ENCODE results near the gene RAB5IF. TPM values are rescaled to one million over a fixed set of nuclear protein-coding genes. Genes with fewer than 3 reads are reported as not detected.

Gene RAB5IF
- total and polyA plus RNA-seq, 2 of the 13 experiments (the other 11 are each of a cell fraction or from before 2014, with no cell fraction given) = 261 to 305 TPM

DNA sequence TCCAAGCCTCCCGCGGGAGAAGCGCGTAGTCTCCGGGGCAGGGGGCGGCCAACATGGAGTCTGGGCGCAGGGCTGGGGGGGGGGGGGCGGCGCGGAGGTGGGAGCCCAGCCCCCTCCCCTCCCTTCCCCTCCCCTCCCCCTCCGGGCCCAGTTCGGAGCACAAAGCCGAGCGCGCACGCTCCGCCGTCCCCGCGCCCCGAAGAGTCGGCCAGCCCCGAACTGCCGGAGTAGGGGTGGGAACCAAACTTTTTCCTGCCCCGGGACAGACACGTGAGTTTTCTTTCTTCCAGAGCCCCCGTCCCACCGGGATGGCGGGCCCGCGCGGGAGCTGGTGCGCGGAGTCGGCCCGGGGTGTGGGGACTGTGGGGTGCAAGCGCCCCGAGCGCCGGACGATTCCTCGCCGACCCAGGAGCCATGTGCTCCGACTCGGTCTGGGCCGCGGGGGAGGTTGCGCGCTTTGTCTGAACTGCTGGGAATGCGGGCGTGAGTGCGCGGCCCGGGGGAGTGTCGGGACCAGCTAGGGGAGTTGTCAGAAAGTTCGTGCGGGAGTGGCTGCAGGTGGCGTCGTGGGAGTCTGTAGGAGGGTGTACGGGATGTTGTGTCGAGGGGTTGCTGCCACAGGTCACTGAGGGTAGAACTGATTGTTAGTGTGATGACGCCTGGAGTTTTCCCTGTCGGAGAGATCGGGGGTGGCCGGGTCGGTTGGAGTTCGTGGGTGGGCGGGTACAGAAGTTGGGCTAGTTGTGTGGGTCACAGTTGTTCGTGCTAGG is 31.0 kb upstream of the RAB5IF start (continued):
- TF ChIP-seq SIX1 (CRISPR knock-in tag; IDR thresholded peaks at IDR 0.05; ENCODE audit: borderline replicate concordance) (0 out of 2 replicates have a peak, but pooled peaks have one; percentile 25), ZNF597 (CRISPR knock-in tag; IDR thresholded peaks at IDR 0.05) (no peak), RNF2 (conservative IDR thresholded peaks at IDR 0.05; ENCODE audit: low read depth) (peak; percentile 90), ZNF781 (CRISPR knock-in tag; IDR thresholded peaks at IDR 0.05; ENCODE audit: borderline replicate concordance, not compliant biosample characterization) (peak; percentile 75), ZFX (CRISPR knock-in tag; IDR thresholded peaks at IDR 0.05; ENCODE audit: low read depth) (peak; percentile 76), HES4 (CRISPR knock-in tag; IDR thresholded peaks at IDR 0.05; ENCODE audit: borderline replicate concordance) (peak; percentile 73; the same call in 1 of the 2 replicates), BCL6 (CRISPR knock-in tag; IDR thresholded peaks at IDR 0.05) (peak; percentile 50; the same call in 1 of the 2 replicates), GABPB1 (CRISPR knock-in tag; IDR thresholded peaks at IDR 0.05) (peak; percentile 70; the same call in 1 of the 2 replicates), MAFF (IDR thresholded peaks at IDR 0.05; ENCODE audit: low read depth, low read length) (no peak), ZNF605 (CRISPR knock-in tag; IDR thresholded peaks at IDR 0.05) (peak; percentile 93), CBX2 (IDR thresholded peaks at IDR 0.05; ENCODE audit: low read depth, low read length) (no peak), CBX2 (CRISPR knock-in tag; IDR thresholded peaks at IDR 0.05; ENCODE audit: low read depth) (peak; percentile 33; the same call in 1 of the 2 replicates), SNRNP70 (IDR thresholded peaks at IDR 0.05; ENCODE audit: low read depth, low read length) (no peak), KMT2A (CRISPR knock-in tag; IDR thresholded peaks at IDR 0.05) (0 out of 2 replicates have a peak, but pooled peaks have one; percentile 29), IRX3 (CRISPR knock-in tag; IDR thresholded peaks at IDR 0.05; ENCODE audit: borderline replicate concordance, low read depth) (no peak), ZHX2 (IDR thresholded peaks at IDR 0.05; ENCODE audit: low read depth) (no peak), ZHX2 (CRISPR knock-in tag; IDR thresholded peaks at IDR 0.05; ENCODE audit: borderline replicate concordance) (peak; percentile 69; the same call in 1 of the 2 replicates)
- TF ChIP-seq, protein P1, sequence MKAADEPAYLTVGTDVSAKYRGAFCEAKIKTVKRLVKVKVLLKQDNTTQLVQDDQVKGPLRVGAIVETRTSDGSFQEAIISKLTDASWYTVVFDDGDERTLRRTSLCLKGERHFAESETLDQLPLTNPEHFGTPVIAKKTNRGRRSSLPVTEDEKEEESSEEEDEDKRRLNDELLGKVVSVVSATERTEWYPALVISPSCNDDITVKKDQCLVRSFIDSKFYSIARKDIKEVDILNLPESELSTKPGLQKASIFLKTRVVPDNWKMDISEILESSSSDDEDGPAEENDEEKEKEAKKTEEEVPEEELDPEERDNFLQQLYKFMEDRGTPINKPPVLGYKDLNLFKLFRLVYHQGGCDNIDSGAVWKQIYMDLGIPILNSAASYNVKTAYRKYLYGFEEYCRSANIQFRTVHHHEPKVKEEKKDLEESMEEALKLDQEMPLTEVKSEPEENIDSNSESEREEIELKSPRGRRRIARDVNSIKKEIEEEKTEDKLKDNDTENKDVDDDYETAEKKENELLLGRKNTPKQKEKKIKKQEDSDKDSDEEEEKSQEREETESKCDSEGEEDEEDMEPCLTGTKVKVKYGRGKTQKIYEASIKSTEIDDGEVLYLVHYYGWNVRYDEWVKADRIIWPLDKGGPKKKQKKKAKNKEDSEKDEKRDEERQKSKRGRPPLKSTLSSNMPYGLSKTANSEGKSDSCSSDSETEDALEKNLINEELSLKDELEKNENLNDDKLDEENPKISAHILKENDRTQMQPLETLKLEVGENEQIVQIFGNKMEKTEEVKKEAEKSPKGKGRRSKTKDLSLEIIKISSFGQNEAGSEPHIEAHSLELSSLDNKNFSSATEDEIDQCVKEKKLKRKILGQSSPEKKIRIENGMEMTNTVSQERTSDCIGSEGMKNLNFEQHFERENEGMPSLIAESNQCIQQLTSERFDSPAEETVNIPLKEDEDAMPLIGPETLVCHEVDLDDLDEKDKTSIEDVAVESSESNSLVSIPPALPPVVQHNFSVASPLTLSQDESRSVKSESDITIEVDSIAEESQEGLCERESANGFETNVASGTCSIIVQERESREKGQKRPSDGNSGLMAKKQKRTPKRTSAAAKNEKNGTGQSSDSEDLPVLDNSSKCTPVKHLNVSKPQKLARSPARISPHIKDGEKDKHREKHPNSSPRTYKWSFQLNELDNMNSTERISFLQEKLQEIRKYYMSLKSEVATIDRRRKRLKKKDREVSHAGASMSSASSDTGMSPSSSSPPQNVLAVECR (CRISPR knock-in tag; IDR thresholded peaks at IDR 0.05; ENCODE audit: borderline replicate concordance) = peak; percentile 75

All from HepG2 (cell line).